ENCODE data around the gene MAGEA9B.
"Not testable (repeated sequence)": the region's sequence is repeated elsewhere in the genome, so short reads cannot be mapped to it uniquely, and the experiment has no call there.

- TF ChIP-seq POLR2AphosphoS5, CTCF (IDR thresholded peaks at IDR 0.05): not testable (repeated sequence)
Observed at GRCh38 chrX:149605248-149605885, 18.1 kb upstream of the MAGEA9B start.
